Stomach smooth muscle (tissue), 2 donors: ENCODE data around the gene CMTM7.

ENCODE experiments used
- H3K27ac ChIP-seq: one replicate; pipeline ENCODE4 v1.7.0; 2013; ENCODE audit warnings: mild to moderate bottlenecking, low read length, inconsistent platforms
- H3K27me3 ChIP-seq, 2 donors: one replicate each; pipeline ENCODE4 v1.7.0; 2013; ENCODE audit warnings: low read length in 2 of 2; ENCODE audit not compliant: insufficient read depth in 2 of 2, control insufficient read depth in 1 of 2
- H3K36me3 ChIP-seq, 2 donors: one replicate each; pipeline ENCODE4 v1.7.0; 2013; ENCODE audit warnings: low read length in 2 of 2; ENCODE audit not compliant: control insufficient read depth in 2 of 2, insufficient read depth in 2 of 2
- H3K4me1 ChIP-seq: one replicate; pipeline ENCODE4 v1.7.0; 2013; ENCODE audit warnings: low read length; ENCODE audit not compliant: control insufficient read depth, insufficient read depth
- H3K4me3 ChIP-seq, 2 donors: one replicate each; pipeline ENCODE4 v1.7.0; 2013; ENCODE audit warnings: low read length in 2 of 2
- H3K9ac ChIP-seq, 2 donors: one replicate each; pipeline ENCODE4 v1.7.0; 2013; ENCODE audit warnings: low read length in 2 of 2, mild to moderate bottlenecking in 1 of 2
- H3K9me3 ChIP-seq, 2 donors: one replicate each; pipeline ENCODE4 v1.7.0; 2013; ENCODE audit warnings: low read length in 2 of 2; ENCODE audit not compliant: control insufficient read depth in 2 of 2
- donor health status: healthy.
- donor health status: Pancreatic carcinoma.

Gene CMTM7

DNA sequence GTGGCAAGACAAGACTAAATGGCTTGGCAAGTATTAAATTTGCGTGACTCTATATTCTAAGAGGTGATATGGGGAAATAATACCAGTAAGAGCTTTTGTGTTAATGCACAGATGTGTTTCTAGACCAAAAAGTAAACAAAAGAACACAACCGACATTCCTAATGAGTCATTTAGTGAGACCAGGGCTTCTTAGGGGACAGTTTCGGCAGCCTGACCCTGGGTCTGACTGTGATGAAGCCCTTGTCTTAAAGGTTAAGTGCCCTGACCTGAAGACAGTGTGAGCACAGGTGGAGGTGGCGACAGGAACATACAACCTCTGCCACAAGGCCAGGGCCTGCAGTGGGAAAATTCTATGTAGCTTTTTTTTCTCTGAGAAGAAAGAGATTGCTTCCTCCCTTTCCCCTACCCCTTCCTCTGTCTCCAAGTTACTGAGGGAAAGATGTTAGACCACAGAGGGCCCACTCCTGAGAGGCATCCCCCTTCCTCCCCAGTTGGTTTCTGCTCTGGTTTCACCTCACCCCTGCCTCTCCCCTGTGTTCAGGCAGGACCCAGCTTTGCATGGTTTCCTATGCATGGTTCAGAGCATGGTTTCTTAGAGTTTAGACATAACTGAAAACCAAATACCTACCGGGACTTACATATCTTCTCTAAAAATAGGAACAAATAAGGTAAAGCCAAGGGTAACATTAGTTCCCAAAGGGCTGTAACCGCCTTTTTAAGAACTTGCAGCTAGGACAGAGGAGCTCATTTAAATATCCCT, 24.8 kb upstream of the CMTM7 start:
- Histone ChIP-seq H3K36me3 (no peaks in the 10 kb centered on the region), H3K4me3 (no peak overlapping the region), H3K9ac (no peak overlapping the region), H3K27ac (no peak overlapping the region), H3K4me1 (no peaks in the 10 kb centered on the region), H3K27me3 (peaks cover 0 to 6% of the 10 kb centered on the region in 2 donors), H3K9me3 (no peaks in the 10 kb centered on the region)

- H3K9ac ChIP-seq = no peak overlapping the region
- H3K9me3 ChIP-seq = no peaks in the 10 kb centered on the region
- no peak overlapping the region for H3K4me3 ChIP-seq
- no peaks in the 10 kb centered on the region for H3K4me1 ChIP-seq
- H3K36me3 ChIP-seq = no peaks in the 10 kb centered on the region
- H3K27me3 ChIP-seq = peaks cover 0 to 6% of the 10 kb centered on the region in 2 donors
- H3K27ac ChIP-seq = no peak overlapping the region
These were observed 24.2 kb upstream of the CMTM7 start for GRCh38 chr3:32367442-32367841.

GRCh38 chr3:32371461-32372212, 20.0 kb upstream of the CMTM7 start:
- no peak overlapping the region for H3K27ac ChIP-seq
- no peaks in the 10 kb centered on the region for H3K36me3 ChIP-seq
- H3K9me3 ChIP-seq = no peaks in the 10 kb centered on the region
- H3K4me1 ChIP-seq = no peaks in the 10 kb centered on the region
- no peak overlapping the region for H3K4me3 ChIP-seq
- no peak overlapping the region for H3K9ac ChIP-seq
- H3K27me3 ChIP-seq = peaks cover 0 to 2% of the 10 kb centered on the region in 2 donors

- peaks cover 0 to 1% of the 10 kb centered on the region in 2 donors for H3K27me3 ChIP-seq
- no peak overlapping the region for H3K27ac ChIP-seq
- no peak overlapping the region for H3K9ac ChIP-seq
- H3K4me1 ChIP-seq = no peaks in the 10 kb centered on the region
- no peaks in the 10 kb centered on the region for H3K36me3 ChIP-seq
- no peaks in the 10 kb centered on the region for H3K9me3 ChIP-seq
- H3K4me3 ChIP-seq = no peak overlapping the region
These were observed 19.5 kb upstream of the CMTM7 start for GRCh38 chr3:32372213-32372490.

DNA sequence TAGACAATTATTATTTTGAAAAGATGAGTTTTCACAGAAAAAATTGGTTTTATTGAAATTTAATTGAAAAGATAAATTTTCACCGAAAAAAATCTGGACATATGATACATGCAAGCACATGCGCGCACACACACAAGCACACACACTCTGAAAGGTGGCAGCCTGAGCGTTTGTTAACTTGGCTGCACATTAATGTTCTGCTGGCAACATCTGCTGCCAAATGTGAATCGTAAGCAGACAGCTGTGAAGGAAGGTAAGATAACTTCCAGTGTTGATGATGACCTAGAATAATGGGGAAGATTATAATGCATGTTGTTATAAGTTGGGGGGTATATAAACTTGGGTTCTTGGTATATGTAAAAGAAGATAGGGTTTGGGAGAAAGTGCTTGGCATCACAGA, 18.4 kb upstream of the CMTM7 start:
- H3K4me1 ChIP-seq = no peaks in the 10 kb centered on the region
- H3K4me3 ChIP-seq = no peak overlapping the region
- H3K9ac ChIP-seq = no peak overlapping the region
- no peaks in the 10 kb centered on the region for H3K9me3 ChIP-seq
- no peak overlapping the region for H3K27ac ChIP-seq
- H3K27me3 ChIP-seq = no peaks in the 10 kb centered on the region
- H3K36me3 ChIP-seq = no peaks in the 10 kb centered on the region

- Histone ChIP-seq H3K27me3 (no peaks in the 10 kb centered on the region), H3K9ac (no peak overlapping the region), H3K9me3 (no peaks in the 10 kb centered on the region), H3K4me1 (no peaks in the 10 kb centered on the region), H3K36me3 (no peaks in the 10 kb centered on the region), H3K4me3 (no peak overlapping the region), H3K27ac (no peak overlapping the region)
These were observed 17.8 kb upstream of the CMTM7 start for GRCh38 chr3:32373844-32374243.

DNA sequence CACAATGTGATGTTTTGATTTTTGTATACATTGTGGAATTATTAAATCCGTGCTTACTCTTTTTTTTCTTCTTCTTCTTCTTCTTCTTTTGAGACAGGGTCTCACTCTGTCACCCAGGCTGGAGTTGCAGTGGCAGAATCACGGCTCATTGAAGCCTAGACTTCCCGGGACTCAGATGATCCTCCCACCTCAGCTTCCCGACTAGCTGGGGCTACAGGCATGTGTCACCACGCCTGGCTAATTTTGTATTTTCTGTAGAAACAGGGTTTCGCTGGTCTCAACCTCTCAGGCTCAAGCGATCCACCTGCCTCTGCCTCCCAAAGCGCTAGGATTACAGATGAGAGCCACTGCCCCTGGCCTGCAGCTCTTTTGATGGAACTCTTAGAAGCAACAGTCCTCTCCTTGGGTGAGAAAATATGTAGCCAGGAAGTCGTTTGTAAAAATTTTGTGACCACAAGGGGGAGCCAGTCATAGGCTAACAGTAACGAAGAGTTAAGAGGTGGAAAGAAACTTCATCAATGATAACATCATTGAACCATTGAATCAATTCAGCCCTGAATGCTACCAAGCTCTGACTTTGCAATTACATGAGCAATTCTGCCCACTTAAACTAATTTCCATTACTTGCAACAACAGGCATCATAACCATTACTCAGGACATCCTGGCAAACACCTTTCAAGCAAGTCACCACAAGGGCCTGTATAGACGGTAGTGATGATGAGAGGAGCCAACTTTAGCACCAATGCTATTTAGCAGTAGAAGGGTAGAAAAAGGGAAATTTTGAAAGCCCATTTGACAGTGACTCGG, 16.7 kb upstream of the CMTM7 start:
- Histone ChIP-seq H3K4me1 (no peaks in the 10 kb centered on the region), H3K36me3 (no peaks in the 10 kb centered on the region), H3K9me3 (no peaks in the 10 kb centered on the region)

GRCh38 chr3:32375596-32375930, 16.1 kb upstream of the CMTM7 start:
- Histone ChIP-seq H3K4me3 (no peak overlapping the region), H3K27me3 (no peaks in the 10 kb centered on the region), H3K9ac (no peak overlapping the region), H3K36me3 (no peaks in the 10 kb centered on the region), H3K27ac (no peak overlapping the region), H3K4me1 (no peaks in the 10 kb centered on the region), H3K9me3 (no peaks in the 10 kb centered on the region)

More for the DNA sequence above, 16.7 kb upstream of the CMTM7 start:
- Histone ChIP-seq H3K4me3 (no peak overlapping the region), H3K27me3 (no peaks in the 10 kb centered on the region), H3K27ac (no peak overlapping the region), H3K9ac (no peak overlapping the region)

DNA sequence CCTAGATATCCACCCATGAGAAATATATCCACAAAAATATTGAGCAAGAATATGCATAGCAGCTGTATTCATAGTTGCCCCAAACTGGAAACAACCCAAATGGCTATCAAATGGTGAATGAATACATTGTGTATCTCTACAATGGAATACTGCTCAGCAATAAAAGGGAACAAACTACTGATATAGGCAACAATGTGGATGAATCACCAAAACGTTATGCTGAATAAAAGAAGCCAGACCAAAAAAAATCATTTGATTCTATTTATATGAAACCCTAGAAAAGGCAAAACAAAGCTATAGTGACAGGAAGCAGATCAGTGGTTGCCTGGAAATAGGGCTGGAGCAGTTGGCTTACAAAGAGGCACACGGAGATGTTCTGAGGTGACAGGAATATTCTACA, 15.5 kb upstream of the CMTM7 start:
- no peaks in the 10 kb centered on the region for H3K4me1 ChIP-seq
- H3K27me3 ChIP-seq = no peaks in the 10 kb centered on the region
- no peaks in the 10 kb centered on the region for H3K9me3 ChIP-seq
- H3K27ac ChIP-seq = no peak overlapping the region
- no peak overlapping the region for H3K9ac ChIP-seq
- no peak overlapping the region for H3K4me3 ChIP-seq
- H3K36me3 ChIP-seq = no peaks in the 10 kb centered on the region

- Histone ChIP-seq H3K36me3 (no peaks in the 10 kb centered on the region), H3K9me3 (no peaks in the 10 kb centered on the region), H3K4me1 (no peaks in the 10 kb centered on the region), H3K27me3 (no peaks in the 10 kb centered on the region), H3K27ac (no peak overlapping the region), H3K4me3 (no peak overlapping the region), H3K9ac (no peak overlapping the region)
These were observed 11.7 kb upstream of the CMTM7 start for GRCh38 chr3:32379831-32380500.
